NK-92 (cell line): Measurements from ENCODE around the gene LELP1.
"Not testable (repeated sequence)": the region's sequence is repeated elsewhere in the genome, so short reads cannot be mapped to it uniquely, and the experiment has no call there.

Source experiments
- DNase-seq: peaks from one replicate; lab custom pipeline; 2025; ENCODE audit not compliant: unreplicated experiment; lab: John Stamatoyannopoulos, UW

LELP1 gene

DNA sequence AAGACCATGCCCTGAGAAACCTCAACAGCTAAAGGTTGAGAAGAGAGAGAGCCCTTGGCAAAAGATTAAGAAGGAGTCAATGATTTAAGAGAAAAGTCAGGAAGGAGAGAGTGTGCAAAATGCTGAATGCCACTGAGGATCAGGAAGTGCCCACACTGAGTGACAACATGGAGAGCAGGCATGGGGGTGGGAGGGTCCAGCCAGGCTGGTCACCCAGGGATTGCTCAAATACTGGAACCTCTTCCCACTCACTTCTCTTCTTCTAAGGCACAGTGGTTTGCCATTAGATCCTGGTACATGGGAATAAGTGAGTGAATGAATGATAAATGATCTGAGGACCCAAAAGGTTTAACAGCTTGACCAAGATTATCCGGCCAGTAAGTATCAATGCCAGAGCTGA is 25.3 kb downstream of the LELP1 start:
- DNase-seq = no peak

DNA sequence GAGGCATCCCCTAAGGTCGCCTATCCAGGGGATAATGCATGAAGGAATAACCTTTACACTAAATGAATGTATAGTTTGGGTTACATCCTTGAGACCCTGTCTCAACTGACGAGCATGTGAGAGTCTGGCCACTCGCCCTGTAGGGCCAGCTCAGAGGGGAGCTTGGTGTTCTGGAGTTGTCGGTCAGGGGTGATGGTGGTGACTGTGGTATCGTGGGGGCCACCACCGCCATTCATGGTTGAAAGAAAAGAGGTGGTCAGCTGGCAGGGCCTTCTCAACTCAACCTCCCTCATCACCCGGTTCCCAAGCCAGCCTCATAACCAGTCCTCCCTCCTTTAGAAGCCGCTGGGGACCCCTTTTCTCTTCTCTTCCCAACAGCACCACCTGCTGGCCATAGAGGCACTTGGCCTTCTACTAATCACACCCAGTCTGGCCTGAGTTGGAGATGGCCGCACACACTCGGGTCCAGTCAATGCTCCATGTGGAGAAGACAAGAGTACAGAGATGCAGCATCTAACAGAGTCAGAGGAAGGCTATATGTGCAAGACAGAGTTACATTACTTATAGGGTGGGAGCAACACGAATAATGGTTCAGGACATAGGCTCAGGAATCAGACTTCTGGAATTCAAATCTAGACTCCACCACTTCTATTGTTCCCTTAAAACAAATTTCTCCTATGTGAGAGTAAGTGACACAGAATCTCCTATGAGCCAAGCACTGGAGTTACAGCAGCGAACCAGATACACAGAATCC is 26.0 kb downstream of the LELP1 start:
- not testable (repeated sequence) for DNase-seq

DNA sequence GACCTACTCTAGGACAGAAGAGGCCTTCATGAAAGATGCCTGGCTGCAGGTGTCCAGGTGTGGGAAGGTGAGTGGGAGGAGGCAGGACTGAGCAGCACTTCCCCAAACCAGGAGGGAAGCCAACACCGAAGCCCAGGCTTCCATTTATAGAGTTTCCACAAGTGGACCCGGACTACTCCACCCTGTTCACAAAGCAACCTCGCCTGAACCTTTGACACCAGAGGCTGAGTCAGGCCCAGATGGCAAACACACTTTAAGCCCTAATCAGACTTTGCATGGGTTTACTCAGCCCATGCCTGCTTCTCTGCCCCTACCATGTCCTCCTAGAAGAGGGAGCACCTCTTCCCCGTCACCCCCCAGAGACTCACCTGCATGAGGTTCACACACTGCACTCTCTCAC is 28.1 kb downstream of the LELP1 start:
- no peak for DNase-seq

DNA sequence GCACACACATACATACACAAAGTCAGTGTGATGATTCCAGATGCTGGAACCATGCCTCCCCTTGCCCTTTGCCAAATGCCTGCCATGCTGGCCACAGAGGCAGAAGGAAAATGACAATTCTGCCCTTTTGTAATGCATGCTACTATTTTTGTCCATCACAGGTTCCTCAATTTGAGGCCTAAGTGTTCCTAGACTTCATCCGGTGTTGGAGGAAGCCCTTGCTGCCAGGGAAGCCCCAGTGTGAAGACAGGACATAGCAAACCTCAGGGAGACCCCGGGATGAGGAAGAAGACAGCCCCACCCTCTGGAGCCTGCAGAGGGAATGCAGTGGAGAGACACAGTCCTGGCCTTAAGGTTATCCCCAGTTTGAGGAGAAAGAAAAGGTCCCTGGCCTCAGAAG is 28.6 kb downstream of the LELP1 start:
- DNase-seq = no peak

DNA sequence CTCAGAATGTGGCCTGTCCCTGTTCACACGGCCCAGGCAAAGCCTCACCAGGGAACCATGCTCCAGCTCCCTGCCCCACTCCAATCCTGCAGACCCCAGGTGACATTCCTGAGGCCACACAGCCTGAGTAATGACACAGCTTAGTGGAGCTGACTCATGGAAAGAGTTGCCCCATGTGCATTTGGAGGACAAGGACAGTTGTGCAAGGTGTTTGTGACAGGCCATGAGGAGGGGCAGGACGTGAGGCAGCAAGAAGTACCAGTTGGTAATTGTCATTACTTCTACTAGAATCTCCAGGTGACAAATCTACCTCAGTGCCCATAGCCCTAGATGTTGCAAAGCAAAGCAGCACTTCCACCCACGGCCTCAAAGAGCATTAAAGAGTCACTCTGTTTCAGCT is 29.3 kb downstream of the LELP1 start:
- no peak for DNase-seq

DNA sequence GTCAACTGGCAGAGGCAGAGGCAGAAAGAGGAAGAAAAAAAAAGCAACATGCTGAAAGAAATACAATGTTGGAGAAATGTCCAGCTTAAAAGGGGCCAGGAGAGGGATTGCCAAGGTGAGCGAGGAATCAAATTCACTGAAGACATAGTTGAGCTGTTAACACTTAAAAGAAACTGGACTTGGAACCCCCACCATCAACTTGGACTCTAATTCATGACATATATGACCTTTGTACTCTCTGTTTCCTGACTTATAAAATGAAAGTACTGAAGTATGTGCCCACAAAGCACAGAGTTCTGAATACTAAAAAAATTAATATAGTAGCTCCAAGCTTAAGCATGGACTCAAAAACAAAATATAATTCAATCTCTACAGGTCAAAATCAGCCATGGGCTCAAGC is 30.2 kb downstream of the LELP1 start:
- no peak for DNase-seq

DNA sequence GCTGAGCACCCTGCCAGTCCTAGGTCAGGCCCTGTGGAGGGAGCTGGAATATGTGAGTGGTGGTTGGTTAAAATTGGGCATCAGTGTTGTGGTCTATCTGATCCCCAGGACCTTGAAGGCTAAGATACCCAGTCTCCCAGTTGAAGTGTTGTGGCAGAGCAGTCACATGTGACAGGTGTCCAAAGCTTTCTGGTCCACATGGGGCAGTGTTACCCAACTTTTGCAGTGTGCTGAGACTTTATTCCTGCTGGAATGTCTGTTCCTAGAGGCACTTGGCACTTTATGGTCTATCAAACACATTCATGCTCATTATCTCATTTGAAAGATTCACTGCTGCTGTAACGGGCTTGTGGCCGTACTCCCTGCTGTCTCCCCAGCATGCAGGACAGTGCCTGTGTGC is 35.3 kb downstream of the LELP1 start:
- no peak for DNase-seq

DNA sequence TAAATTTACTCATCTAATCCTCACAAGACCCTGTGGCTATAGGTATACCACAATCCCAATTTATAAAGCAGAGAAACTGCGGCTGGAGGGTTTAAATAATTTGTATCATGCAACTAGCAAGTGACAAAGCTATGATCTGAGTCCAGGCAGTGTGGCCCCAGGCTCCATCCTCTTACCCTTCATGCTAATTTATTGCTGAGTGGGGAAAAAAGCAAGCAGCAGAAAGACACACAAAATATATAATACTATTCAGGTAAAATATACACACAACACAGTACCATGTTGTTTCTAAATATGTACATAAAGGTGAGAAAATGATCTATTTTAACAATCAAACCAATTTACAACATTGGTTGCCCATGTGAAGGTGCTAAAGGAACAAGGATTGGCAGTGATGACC is 38.9 kb downstream of the LELP1 start:
- no peak for DNase-seq

DNA sequence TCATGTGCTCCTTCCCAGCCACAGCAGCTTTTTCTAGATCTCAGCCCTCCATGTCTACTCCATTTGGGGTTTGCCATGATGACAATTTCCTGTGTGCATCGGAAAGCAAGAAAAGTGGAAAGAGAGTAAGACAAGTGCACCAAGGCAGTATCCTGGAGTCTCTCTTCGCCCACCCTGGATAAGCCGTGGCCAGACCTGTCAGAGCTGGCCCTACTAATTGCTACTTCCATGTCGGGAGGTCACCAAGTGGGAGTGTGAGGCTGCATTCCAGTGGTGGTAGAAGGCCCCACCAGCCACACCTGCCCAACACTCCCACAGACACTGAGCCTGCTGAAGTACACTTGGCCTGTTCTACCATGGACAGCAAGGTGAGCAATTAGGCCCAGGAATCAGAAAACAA is 42.2 kb downstream of the LELP1 start:
- no peak for DNase-seq

DNA sequence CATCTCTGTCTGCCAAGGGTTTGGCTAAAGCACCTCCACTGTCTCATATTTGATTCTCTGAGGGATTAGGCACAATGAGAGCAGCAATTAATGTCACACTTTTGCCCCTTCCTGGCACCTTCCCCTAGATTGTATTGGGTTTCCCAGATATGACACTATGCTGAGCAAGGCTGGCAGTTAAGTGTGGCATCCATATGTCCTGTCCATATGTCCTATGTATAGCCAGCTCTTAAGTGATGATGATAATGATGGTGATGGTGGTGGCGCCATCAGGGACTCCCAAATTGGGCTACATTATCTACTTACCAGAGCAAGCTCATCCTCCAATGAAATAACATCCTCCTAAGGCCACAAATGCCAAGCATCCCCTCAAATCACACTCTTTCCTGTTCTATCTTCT is 42.8 kb downstream of the LELP1 start:
- DNase-seq = no peak

DNA sequence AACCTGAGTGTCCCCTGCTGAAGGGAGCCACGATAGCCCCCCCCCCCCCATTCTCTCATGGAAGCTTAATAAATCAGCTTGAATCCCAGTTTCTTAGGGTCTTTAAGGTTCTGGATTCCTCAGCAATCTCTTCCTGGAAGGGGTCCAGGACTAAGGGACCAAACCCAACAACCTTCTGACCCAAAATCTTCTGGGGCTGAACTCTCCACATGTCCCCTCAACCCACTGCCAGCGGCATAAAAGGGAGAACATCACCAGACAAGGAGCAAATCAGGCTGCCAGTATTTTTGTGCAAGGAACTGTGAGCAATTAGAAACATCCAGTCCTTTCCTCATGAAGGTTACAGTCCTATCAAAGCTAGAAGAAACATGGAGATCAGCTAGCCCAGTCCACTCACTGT is 43.6 kb downstream of the LELP1 start:
- DNase-seq = no peak

DNA sequence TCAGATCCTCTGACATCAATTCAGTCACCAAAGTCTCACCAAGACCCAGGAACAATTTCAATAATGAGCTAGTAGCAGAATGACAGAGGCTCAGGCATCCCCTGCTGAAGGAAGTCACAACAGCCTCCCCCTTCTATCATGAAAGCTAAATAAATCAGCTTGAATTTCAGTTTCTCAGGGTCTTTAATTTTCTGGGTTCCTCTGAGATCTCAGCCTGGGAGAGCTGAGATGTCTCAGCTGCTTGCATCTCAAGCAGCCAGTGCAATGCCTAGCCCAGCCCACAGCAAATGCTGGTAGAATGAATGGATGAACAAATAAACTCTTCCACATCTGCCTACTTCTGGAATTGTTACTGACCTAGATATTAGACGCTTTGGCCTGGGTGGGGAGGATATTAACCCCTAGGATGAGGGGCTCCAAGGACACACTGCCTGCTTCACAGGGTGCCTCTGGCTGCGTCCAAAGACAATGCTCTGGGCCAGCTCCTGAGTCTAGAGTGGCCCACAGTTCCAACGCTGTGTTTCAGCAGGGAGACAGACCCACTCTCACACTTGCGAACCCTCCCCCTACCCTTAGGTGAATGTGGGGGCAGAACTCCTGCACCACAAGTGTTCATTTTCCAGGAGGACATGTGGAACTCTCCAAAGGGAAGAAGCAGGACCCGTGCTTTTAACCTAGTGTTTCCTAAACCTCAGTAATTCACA is 45.1 kb downstream of the LELP1 start:
- no peak for DNase-seq

DNA sequence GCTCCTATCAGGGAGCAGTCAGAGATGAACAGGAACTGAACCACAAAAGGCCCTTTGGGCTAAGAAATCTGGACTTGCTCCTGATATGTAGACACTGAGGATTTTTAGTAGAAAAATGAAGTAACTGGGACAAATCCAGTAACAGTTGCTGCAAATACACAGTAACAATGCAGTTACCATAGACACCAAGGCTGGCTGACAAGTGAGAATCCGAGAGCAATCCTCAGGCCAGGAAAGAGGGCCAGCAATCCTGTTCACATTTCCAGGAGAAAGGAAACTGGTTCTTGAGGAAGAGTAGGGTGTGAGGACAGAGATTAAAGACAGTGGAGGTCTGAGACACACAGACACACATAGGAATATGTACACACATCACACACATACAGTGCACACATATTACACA is 46.9 kb downstream of the LELP1 start:
- no peak for DNase-seq

DNA sequence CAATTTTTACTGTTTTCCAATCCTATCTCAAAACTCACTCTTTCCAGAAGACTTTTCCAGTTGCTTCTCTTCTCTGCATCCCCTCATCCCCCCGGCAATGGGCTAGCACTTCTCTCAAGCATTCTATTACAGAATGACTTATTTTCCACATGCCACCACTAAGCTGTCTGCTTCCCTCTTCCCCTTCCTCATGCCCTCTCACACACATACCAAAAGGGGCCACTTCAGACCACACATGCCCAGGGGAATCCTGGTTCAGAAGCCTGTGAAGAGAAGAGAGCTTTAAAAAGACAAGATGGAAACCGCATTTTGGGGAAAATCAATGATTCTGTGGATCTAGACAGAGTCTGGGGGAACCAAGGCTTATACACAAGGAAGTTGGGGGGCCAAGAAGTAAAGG is 47.9 kb downstream of the LELP1 start:
- DNase-seq = no peak

DNA sequence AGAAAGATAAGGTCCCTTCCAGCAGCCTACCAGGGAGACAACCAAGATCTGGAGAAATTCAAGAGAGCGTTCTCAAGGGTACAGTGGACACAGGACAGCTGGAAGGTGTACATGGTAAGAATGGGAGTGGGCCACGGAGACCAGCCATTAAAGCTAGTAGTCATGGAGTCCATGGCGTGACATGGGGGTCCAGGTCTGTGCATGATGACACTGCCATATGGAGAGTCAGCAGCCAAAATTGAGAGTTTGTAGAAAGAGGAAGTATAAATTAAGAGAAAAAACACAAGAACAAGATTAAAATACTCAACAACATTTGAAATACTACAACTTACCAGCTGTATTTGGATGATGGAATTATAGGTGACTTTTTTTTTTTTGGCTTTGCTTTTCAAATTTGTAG is 48.3 kb downstream of the LELP1 start:
- DNase-seq = no peak

DNA sequence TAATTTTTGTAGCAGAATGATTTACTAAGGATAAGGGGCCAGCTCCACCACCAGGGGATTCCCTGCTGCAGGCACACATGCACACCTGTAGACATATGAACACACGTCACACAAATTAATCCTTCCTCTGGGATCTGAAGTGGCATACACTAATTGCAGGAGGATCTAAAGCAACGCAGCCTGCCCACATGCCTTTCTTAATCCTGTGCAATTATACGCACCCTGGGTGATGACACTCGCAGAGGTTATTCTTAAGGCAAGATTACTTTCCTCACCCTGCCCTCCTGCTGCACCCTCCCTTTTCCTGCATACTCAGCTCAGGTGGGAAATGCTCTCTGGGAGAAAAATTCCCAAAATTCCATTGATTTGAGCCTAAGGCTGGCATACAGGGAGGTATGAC is 48.8 kb downstream of the LELP1 start:
- DNase-seq = no peak

DNA sequence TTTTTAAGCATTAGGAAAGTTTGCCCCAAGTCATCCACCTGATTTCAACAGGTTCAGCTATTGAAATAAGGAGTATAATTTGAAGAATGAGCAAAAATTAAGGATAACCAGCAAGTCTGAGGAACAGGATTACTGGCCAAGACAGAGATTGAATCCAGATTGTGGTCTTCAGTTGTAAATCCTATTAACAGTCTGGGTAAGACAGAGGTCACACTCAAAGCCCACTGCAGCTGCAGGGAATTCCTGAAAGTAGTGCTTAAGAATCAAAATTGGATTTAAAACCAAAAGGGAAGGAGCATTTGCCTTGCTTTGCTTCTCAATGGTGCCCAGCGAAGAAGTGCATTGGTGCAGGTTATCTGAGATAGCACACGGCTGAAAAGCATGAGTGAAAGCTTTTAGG is 49.8 kb downstream of the LELP1 start:
- DNase-seq = no peak

DNA sequence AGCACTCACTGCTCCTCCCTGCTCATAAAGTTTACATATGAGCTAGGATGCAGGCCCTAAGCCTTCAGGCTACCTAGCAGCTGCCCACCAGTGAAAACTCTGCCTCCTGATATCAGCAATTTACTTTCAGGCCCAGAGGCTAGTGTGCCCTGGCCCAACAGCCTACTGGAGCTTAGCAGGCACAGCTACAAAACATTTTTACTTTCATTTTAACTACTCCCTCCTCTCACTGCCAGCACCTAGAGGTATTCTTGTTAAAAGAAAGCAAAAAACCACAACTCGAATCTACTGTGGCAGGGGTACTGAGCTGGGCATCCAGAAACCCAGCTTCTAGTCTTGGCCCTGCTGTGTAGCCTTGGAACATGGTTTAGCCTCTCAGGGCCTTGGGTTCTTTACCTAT is 50.5 kb downstream of the LELP1 start:
- DNase-seq = no peak
